GM18907 (cell line): ENCODE measurements around the gene PLD5.
"Not testable (repeated sequence)": the region's sequence is repeated elsewhere in the genome, so short reads cannot be mapped to it uniquely, and the experiment has no call there.

Source experiments
- ATAC-seq: cut with Tn5 transposase; IDR thresholded peaks from one replicate; pipeline ENCODE4 v1.9.1; 2021; ENCODE audit warnings: mild to moderate bottlenecking, moderate library complexity; ENCODE audit not compliant: unreplicated experiment

PLD5 gene

DNA sequence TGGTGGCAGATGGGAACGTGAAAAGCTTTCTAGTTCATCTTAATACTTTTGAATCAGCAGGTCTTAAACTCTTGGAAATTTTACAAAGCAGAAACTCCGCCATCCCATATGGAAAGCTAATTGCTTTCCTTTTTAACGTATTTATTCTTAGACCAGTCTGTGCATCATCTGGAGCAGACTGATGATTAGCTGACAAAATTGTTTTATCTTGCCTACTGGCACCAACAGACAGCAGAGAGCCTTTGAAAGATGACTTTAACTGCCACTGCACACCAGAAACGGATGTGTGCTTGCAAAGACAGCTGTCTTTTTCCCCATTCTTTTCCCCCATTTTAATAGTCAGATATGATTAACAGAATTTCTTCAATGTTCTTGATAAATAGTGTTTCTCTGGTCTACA, 97.0 kb downstream of the PLD5 start:
- no peak for ATAC-seq

DNA sequence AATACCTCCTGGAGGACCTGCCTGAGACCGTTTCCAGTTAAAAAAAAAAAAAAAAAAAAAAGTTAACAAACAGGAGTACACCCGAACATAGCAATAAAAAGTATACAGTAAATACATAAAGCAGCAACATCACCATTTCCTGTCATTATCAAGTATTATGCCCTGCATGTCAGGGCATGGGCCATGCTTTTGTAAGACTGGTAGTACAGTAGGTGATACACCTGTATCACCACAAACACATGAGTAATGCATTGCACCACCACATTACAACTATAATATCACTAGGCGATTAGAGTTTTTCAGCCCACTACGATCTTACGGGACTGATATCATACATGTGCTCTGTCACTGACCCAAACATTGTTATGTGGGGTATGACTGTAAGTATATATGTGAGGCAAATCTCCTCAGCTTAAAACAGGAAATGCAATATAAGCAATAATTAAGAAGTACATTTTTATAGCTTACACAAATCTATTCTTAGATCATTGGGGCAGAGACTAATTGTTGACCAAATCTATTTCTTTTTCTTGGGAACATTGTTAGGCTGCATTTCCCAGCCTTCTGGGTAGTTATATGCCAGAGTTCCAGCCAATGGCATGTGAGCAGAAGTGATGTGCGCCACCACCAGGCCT, 98.1 kb downstream of the PLD5 start:
- no peak for ATAC-seq

DNA sequence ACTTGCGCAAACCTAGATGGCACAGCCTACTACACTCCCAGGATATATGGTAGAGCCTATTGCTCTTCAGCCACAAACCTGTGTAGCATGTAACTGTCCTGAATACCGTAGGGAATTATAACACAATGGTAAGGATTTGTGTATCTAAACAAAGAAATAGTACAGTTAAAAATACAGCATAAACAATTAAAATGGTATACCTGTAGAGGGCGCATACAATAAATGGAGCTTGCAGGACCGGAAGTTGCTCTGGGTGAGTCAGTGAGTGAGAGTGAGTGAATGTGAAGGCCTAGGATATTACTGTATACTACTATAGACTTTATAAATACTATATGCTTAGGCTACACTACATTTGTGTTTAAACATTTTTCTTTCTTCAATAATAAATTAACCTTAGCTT, 99.3 kb downstream of the PLD5 start:
- ATAC-seq: no peak

DNA sequence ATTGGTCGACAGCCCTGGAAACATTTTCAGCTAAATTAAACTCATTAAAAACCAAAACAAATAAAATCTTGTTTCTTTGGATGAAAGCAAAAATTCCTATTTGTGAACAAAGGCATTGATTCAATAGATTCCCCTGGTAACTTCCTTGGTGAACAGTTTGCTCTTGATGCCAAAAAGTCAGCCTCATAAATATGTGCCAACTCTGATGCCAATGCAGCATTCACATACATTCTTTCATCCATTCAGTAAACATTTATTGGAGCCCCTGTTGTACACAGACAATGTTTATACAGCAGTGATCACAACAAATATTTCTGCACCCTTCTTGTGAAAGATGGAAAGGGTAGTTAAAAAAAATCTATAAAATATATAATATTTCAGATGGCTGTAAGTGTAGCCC, 107.8 kb downstream of the PLD5 start:
- ATAC-seq: no peak

DNA sequence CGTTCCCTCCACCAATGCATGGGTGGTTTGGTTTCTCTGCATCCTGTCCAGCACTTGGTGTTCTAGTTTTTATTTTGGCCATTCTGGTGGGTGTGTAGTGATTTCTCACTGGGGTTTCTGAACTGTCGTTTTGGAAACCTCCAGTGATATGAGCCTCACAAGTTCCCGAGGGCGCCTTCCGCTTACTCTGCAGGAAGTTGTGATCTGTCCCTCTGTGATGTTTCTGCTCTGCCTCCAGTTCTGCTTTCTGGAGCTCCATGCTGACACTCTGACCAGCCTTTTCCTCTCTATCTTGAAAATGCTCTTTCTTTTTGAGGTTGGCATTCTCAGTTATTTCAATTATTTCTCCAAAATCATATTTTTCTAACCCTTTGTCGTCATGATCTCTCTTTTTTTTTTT, 111.6 kb downstream of the PLD5 start:
- no peak for ATAC-seq

DNA sequence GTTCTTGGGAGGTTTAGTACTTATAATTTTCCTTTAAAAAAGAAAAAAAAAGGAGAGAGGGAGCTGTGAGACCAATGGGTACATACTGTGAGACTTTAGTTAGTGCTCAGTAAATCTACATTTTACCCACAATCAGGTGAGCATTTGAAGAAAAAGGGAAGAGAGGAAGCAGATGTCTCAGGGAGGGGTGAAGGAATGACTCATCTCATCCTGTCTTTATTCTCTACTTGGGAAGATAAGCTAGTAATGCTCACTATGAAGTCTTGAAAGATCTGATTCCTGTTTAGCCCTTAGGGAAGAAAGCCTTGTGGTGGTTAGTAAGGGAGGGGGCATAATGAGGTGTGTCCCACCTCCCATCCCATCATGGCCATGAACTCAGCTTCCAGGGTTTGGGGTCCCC, 112.6 kb downstream of the PLD5 start:
- ATAC-seq: no peak

DNA sequence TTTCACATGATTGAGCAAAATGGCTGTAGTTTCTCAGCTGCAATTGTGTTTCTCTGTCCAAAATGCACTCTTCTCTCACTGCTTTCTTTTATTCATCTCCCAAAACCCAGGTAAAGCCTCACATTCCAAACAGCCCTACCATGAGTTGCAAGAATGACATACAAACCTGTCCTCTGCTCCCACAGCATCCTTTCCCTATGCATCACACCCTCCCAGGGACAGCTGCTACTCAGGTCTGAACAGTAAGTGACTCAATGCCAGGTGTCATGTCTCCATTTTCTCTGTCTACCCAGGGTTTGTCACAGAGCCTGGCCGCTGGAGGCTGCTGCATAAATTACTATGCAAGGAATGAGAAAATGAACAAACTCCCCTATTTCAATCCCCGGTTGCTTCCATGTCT, 118.5 kb downstream of the PLD5 start:
- ATAC-seq: no peak

DNA sequence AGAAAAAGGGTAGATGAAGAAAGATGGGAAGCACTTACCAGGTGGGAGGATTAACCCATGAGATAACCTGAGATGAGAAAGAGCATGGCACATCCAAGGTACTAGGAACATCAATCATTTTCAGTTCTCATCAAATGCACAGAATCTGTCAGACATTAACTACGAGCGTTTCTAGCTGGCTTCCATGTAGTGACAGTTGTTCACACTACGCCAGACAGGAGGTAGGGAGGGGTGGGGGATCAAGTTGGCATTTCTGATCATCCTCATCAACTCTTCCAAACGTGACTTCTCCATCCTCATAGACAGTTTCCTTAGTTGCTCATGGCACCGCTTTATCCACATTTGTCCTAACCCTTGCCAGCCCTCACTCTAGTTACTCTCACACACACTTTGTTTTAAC, 120.2 kb downstream of the PLD5 start:
- no peak for ATAC-seq

DNA sequence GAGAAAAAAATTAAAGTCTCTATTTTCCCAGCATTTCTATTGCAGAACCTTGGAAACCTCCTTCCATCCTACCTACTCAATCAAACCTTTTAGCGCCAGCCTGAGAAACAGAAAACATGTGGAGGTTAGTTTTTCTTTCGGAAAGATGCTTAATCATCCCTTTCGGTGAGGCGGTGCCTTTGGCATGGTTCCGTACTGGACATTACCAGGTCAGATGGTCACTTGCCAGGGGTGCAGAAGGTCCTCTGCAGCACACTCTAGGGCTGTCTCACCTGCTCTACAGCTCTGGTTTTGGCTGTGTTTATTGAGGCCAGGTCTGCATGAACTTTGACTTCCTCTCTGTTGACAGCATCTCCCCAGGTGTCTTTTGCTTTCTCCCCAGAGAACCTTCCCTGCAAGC, 121.5 kb downstream of the PLD5 start:
- ATAC-seq: no peak

DNA sequence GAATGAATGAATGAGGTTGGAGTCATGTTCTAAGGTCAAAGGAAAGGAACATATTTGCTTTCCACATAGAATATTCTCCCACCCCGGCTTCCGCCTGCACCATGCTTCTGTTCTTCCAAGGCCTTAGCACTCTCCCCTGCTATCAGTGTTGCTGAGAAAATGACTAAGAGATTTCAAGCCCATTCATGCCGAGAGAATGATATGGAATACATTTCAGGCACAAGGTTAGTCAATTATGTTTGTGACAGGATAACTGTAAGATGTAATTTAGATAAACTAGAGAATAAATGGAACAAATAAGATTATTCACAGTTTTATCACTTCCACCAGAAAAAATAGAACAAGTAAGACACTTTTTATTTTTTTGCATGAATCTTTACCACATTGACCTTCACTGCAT, 122.6 kb downstream of the PLD5 start:
- no peak for ATAC-seq

DNA sequence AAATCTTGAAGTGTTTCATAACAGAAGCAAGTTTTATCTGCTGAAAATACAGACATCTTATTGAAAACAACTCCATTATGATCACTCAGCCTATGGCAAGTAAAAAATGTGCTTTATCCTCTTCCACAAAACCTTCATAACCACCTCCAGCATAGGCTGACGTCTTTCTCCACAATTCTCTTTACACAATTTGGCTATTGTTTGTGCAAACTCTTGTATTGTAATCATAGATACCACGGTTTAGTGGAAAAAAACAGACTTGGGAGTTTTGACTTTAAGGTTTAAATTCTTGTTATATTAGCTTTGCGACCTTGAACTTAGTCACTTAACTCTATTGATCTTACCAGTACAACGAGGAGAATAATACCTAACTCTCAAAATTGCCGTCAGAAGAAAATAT, 126.1 kb downstream of the PLD5 start:
- no peak for ATAC-seq

DNA sequence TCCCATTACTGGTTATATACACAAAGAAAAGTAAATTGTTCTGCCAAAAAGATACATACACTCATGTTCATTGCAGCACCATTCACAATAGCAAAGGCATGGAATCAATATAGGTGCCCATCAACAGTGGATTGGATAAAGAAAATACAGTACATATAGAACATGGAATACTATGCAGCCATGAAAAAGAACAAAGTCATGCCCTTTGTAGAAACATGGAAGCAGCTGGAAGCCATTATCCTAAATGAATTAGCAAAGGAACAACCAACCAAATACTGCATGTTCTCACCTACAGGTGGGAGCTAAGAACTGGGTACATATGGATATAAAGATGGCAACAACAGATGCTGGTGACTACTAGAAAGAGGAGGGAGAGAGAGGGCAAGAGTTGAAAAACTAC, 132.6 kb downstream of the PLD5 start:
- ATAC-seq: no peak

DNA sequence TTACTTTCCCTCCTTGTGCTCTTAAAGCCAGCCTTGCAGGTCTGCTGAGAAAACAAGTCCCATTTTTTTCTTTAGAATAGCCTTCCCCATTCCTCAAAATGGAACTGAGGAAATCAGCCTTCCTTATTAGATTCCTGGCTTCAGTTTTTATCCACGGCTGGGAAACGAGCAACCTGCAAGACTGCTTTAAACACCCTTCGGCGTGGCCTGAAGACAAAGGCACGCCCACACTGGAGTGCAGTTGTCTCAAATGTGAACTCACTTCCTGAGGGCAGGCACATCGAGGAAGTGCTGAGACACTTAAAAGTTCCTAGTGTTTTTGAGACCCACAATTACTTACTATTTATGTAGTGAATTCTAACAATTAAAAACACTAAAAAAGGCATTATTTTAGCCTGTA, 148.4 kb downstream of the PLD5 start:
- ATAC-seq: not testable (repeated sequence)

DNA sequence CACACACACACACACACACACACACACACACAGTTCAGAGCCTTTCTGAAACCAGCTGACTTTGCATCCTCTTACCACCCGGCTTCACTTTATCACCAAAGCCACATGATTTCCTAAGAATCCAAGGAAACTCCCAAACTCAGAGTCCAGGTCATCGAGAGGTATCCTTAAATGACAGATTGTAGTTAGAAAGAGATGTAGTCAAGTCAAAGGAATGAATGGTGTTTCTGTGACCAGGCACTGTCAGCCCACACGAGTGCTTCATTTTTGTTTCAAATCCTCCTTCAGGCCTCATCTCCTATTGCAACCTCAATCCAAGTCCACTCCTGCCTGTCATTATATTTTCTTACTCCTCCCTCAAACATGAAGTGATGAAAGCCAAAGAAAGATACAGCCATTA, 174.1 kb downstream of the PLD5 start:
- ATAC-seq: not testable (repeated sequence)

DNA sequence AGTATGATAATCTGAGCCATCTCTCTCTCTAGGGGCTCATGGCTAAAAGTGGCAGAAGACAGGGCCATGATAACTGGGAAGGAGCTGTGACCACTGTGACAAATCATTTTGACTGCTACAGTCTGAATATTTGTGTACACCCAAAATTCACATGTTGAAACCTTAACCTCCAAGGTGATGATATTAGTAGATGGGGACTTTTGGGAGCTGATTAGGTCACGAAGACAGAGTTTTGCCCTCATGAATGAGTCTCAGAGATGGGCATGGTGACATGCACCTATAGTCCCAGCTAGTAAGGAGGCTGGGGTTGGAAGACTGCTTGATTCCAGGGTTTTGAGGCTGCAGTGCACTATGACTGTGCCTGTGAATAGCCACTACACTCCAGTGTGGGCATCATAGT, 174.9 kb downstream of the PLD5 start:
- no peak for ATAC-seq

DNA sequence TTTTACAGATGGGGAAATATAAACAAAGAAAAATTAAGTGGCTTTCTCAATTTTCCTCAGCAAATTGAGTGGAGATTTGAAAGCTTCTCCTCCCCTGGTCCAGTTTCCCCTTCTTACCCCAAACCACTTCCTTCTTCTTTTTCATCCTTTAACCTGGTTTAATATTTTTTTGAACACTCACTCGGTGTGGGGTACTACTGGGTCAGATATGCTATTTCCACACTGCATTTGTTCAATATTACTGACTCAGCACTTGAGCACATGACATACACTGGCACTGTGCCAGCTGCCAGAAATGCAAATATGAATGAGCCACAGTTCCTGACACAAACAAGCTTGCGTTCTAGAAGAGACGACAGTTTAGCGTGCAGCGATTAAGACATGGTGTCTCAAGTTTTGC, 193.6 kb downstream of the PLD5 start:
- peak; percentile 90 for ATAC-seq

DNA sequence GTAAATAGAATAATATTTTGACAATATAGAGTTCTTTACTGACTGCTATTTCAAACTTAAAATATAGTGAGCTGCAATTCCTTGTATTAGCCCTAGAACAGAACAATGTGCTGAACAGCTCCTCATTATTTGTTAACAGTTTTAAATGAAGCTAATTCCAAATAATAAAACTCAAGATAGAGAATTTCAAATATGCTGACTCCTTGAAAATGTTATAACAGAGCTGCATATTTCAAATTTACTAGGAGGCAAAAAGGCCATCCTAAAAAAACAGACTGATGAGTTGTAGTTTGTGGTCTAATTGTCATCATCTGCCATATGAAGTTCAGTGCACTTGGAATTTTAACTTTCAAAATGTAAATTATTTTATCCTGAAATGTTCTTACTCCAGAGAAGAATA, 197.1 kb downstream of the PLD5 start:
- not testable (repeated sequence) for ATAC-seq

DNA sequence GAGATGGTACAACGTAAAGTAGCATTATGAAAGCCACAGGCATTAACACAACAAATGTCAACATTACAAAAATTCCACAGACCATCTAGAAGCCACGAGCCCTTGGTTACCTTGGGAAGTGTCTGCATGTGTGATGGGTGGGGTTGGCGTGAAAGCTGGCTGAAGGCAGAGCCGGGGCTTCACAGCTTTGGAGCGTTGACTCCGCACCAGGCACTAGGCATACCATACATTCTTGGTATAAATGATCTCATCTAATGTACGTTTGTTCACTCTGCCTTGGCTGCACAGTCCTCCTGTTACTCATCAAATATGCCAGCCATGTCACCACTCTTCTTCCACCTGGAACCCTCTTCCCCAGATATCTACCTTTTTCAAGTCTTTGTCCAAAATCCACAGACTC, 202.5 kb downstream of the PLD5 start:
- not testable (repeated sequence) for ATAC-seq

DNA sequence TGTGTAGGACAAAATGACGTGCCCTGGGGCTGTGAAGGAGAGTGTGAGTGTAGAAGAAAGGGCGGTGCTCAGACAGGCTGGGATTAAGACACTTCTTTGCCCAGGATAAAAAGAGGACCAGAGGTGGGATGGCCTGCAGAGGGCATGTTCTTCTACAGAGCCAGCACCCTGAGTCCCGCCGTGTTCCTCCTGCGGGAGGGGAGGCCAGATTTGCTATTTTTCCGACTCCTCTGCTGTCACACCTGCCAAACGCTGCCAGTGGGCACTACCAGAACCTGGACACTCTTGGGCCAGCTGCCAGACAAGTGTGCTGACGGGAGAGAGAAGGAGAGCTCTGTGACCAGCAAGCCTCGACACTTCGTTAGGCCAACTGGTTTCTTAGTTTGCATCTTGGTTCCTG, 206.4 kb downstream of the PLD5 start:
- ATAC-seq: no peak

DNA sequence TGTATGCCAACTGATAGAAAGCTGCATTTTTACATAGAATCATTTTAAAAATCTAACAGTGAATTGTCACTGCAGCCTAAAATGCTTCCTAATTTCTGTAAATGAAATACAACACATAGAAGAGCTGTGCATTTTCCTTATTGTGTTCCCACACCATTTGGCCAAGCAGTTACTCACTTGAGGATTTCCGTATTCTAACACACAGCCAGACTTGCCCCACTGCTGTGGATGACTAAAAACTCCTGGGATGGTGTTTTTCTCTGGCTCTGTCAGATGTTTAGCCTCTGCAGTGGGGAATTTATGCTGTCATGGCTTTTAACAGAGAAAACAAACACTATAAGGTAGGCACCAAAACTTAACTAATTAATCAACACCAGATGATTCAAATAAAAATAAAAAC, 209.6 kb downstream of the PLD5 start:
- not testable (repeated sequence) for ATAC-seq

DNA sequence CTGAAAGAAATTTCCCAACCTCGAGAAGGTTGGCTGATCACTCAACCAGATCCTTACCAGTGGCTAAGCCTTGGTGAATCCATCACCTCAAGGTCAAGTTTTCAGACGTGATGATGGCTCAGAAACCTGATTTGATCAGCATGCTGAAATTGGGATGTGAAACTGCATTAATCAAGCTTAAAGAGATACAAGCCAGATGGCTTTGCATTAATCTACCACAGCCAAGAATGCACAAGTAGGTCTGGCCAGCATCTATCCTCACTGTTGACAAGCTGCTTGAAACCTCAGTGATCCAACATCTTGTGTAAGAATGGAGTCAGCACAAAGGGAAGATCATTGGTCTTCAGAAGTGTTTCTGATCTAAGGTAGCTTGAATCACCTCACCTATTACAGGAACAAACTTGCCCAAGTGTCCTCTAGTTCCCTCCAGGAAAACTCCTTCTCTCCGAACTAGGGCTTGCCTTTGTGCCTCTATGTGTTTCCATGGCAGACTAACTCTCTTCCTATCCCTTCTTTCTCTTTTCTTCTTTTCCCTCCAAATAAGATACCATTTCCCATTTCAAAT, 210.3 kb downstream of the PLD5 start:
- ATAC-seq: not testable (repeated sequence)

DNA sequence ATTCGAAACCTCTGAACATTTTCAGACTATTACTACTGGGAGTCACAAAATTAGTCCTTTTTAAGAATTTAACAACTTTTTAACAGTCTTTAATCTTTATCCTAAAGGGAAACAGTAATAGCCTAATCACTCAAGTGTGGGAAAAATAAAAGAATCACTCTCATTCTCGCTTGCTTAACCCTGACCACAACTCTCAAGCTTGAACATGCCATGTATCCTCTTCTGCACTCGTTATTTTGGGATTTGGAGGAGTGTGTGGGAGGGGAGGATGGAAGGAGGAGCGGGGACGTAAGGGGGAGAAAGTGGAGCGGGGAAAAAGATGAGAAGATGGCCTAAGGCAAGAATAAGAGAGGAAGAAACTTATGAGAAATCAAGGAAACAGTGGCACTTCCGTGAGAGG, 215.8 kb downstream of the PLD5 start:
- ATAC-seq: not testable (repeated sequence)

DNA sequence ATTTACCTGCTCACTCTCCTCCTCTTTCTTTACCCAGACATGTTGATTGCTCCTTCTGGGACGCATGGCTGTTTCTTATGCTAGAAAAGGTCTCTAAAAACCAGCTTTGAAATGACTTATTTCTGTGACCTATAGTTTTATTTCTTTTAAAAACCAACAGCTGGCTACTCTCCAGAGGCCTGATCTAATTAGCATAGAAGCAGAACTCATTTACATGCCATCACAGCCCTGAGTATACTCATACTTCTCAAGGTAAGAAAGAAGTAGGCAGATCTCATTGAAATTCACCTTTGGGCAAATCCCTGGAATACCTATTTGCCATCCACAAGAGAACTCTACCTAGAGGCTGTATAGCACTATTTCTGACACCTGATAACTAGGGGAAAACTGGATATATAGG, 230.7 kb downstream of the PLD5 start:
- ATAC-seq: not testable (repeated sequence)
